ENCODE measurements around the gene CLDN7. TPM values are rescaled to one million over a fixed set of nuclear protein-coding genes. Genes with fewer than 3 reads are reported as not detected.

The CLDN7 gene
- total RNA-seq, 1 donor from 2014 or later = 0.27 TPM

DNA sequence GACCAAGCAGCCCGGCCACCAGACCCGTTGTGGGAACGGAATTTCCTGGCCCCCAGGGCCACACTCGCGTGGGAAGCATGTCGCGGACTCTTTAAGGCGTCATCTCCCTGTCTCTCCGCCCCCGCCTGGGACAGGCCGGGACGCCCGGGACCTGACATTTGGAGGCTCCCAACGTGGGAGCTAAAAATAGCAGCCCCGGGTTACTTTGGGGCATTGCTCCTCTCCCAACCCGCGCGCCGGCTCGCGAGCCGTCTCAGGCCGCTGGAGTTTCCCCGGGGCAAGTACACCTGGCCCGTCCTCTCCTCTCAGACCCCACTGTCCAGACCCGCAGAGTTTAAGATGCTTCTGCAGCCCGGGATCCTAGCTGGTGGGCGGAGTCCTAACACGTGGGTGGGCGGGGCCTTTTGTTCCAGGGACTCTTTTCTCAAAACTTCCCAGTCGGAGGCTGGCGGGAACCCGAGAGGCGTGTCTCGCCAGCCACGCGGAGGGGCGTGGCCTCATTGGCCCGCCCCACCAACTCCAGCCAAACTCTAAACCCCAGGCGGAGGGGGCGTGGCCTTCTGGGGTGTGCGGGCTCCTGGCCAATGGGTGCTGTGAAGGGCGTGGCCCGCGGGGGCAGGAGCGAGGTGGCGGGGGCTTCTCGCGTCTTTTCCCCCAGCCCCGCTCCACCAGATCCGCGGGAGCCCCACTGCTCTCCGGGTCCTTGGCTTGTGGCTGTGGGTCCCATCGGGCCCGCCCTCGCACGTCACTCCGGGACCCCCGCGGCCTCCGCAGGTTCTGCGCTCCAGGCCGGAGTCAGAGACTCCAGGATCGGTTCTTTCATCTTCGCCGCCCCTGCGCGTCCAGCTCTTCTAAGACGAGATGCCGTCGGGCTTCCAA is 19.0 kb upstream of the CLDN7 start, which contains the start of gene SLC2A4:
SLC2A4 (plus strand) TSS at position 645 of the 879 bp plus-strand sequence; CDS start at position 862, 217 bp downstream.
- Mint-ChIP-seq H3K36me3 (ENCODE audit: unreplicated experiment) (no peaks in the 10 kb centered on the region), H3K9me3 (ENCODE audit: unreplicated experiment) (no peaks in the 10 kb centered on the region), H3K27me3 (ENCODE audit: unreplicated experiment) (peaks cover 18% of the 10 kb centered on the region), H3K4me3 (ENCODE audit: unreplicated experiment) (peak within 1 kb of the TSS; percentile 76), H3K27ac (ENCODE audit: unreplicated experiment) (peak within 1 kb of the TSS; percentile 70), H3K4me1 (ENCODE audit: unreplicated experiment) (peaks cover 21% of the 10 kb centered on the region)
- DNase-seq (ENCODE audit: extremely low spot score, unreplicated experiment) = peak; percentile 96
- TF ChIP-seq CTCF (IDR thresholded peaks at IDR 0.05) = no peak

DNA sequence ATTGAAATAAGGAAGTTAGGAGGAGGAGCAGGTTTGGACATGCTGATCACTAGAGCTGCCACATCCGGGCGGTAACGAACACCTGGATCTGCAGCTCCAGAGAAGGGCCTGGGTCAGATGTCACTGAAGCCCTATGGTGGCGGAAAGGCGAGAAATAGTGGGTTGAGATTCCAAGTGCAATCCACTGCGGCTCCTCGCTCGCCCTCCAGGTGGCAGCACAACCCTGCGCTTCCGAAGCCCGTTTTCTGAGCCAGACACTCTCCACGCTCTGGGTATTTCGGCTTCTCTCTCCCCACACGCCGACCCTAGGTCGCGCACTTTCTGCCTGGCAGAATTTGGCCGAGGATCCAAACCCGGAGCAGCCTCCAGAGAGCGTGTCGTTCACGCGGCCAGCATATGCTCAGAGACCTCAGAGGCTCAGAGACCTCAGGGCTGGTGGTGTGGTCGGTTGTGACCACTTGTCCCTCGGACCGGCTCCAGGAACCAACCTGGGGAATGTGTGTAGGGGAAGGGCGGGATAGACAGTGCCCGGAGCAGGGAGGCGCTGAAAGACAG is 18.3 kb upstream of the CLDN7 start:
- peak; percentile 91 for TF ChIP-seq CTCF (IDR thresholded peaks at IDR 0.05)
- Mint-ChIP-seq H3K36me3 (ENCODE audit: unreplicated experiment) (no peaks in the 10 kb centered on the region), H3K27ac (ENCODE audit: unreplicated experiment) (peak overlapping the region; percentile 70), H3K4me1 (ENCODE audit: unreplicated experiment) (peaks cover 21% of the 10 kb centered on the region), H3K4me3 (ENCODE audit: unreplicated experiment) (peak overlapping the region; percentile 76), H3K27me3 (ENCODE audit: unreplicated experiment) (peaks cover 14% of the 10 kb centered on the region), H3K9me3 (ENCODE audit: unreplicated experiment) (no peaks in the 10 kb centered on the region)
- peak; percentile 90 for DNase-seq (ENCODE audit: extremely low spot score, unreplicated experiment)

- H3K9me3 Mint-ChIP-seq (ENCODE audit: unreplicated experiment) = no peaks in the 10 kb centered on the region
- H3K27ac Mint-ChIP-seq (ENCODE audit: unreplicated experiment) = no peak overlapping the region
- no peaks in the 10 kb centered on the region for H3K36me3 Mint-ChIP-seq (ENCODE audit: unreplicated experiment)
- no peak for DNase-seq (ENCODE audit: extremely low spot score, unreplicated experiment)
- peaks cover 21% of the 10 kb centered on the region for H3K4me1 Mint-ChIP-seq (ENCODE audit: unreplicated experiment)
- H3K27me3 Mint-ChIP-seq (ENCODE audit: unreplicated experiment) = peaks cover 14% of the 10 kb centered on the region
- TF ChIP-seq CTCF (IDR thresholded peaks at IDR 0.05) = no peak
- H3K4me3 Mint-ChIP-seq (ENCODE audit: unreplicated experiment) = no peak overlapping the region
Measured at GRCh38 chr17:7279448-7279847, 17.2 kb upstream of the CLDN7 start.

DNA sequence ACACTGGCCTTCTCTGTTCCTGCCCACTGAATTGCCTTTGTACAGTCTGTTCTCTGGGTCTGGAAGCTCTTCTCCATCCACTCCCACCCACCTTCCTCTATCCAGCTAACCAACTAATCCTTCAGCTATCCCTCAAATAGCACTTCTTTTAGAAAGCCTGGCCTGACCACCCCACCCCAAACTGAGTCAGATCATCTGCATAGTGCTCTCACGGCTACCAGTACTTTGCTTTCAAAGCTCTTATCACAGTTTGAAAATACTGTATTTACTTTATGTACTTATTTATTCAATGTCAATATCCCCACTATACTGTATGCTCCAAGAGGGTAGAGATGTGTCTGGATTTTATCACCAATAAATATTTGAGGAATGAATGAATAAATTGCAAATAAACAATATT is 4.5 kb upstream of the CLDN7 start:
- H3K36me3 Mint-ChIP-seq (ENCODE audit: unreplicated experiment) = no peaks in the 10 kb centered on the region
- peaks cover 35% of the 10 kb centered on the region for H3K4me1 Mint-ChIP-seq (ENCODE audit: unreplicated experiment)
- peaks cover 17% of the 10 kb centered on the region for H3K27me3 Mint-ChIP-seq (ENCODE audit: unreplicated experiment)
- TF ChIP-seq CTCF (IDR thresholded peaks at IDR 0.05) = no peak
- H3K4me3 Mint-ChIP-seq (ENCODE audit: unreplicated experiment) = no peak overlapping the region
- H3K9me3 Mint-ChIP-seq (ENCODE audit: unreplicated experiment) = no peaks in the 10 kb centered on the region
- no peak for DNase-seq (ENCODE audit: extremely low spot score, unreplicated experiment)
- peak overlapping the region; percentile 9 for H3K27ac Mint-ChIP-seq (ENCODE audit: unreplicated experiment)

- Mint-ChIP-seq H3K27ac (ENCODE audit: unreplicated experiment) (no peak overlapping the region), H3K4me3 (ENCODE audit: unreplicated experiment) (peak overlapping the region; percentile 34), H3K4me1 (ENCODE audit: unreplicated experiment) (peaks cover 40% of the 10 kb centered on the region), H3K9me3 (ENCODE audit: unreplicated experiment) (no peaks in the 10 kb centered on the region), H3K27me3 (ENCODE audit: unreplicated experiment) (peaks cover 14% of the 10 kb centered on the region), H3K36me3 (ENCODE audit: unreplicated experiment) (peaks cover 2% of the 10 kb centered on the region)
- no peak for DNase-seq (ENCODE audit: extremely low spot score, unreplicated experiment)
- TF ChIP-seq CTCF (IDR thresholded peaks at IDR 0.05) = no peak
Measured at GRCh38 chr17:7263801-7264078, 1.5 kb upstream of the CLDN7 start.
